GM23338 (cell line): ENCODE data around the gene STXBP5. TPM values are rescaled to one million over a fixed set of nuclear protein-coding genes. Genes with fewer than 3 reads are reported as not detected.

Source experiments
- ATAC-seq: fragments of 200-7000 bp; cut with Tn5 transposase; 3 replicates; pipeline ENCODE4 v1.9.1; 2020
- DNase-seq: peaks from one replicate; pipeline ENCODE4 v3.0.0-alpha.2; 2015; ENCODE audit warnings: low spot score
- H2AFZ ChIP-seq: fragments of 200-600 bp; sonication (generic); 2 replicates; pipeline ENCODE4 v1.8.0; 2016; ENCODE audit warnings: antibody characterized with exemption, mild to moderate bottlenecking, moderate library complexity
- H3F3A ChIP-seq: fragments of 200-600 bp; sonication (generic); replicated peaks from 2 replicates; pipeline ENCODE4 v1.8.0; 2017; ENCODE audit warnings: antibody characterized with exemption, mixed run types, low read depth
- H3K27ac ChIP-seq: fragments of 200-600 bp; sonication (generic); 2 replicates; pipeline ENCODE4 v1.6.1; 2016; ENCODE audit warnings: low read depth
- H3K27me3 ChIP-seq: fragments of 200-600 bp; sonication (generic); 2 replicates; pipeline ENCODE4 v1.8.0; 2016; ENCODE audit warnings: mild to moderate bottlenecking, mixed run types, moderate library complexity; ENCODE audit not compliant: insufficient read depth
- H3K36me3 ChIP-seq: fragments of 200-600 bp; sonication (generic); 2 replicates; pipeline ENCODE4 v1.8.0; 2016; ENCODE audit warnings: mild to moderate bottlenecking; ENCODE audit not compliant: insufficient read depth
- H3K4me1 ChIP-seq: fragments of 200-600 bp; sonication (generic); 2 replicates; pipeline ENCODE4 v1.8.0; 2016; ENCODE audit warnings: mild to moderate bottlenecking, moderate library complexity; ENCODE audit not compliant: insufficient read depth
- H3K4me2 ChIP-seq: fragments of 200-600 bp; sonication (generic); 2 replicates; pipeline ENCODE4 v1.7.1; 2017; ENCODE audit warnings: mixed run types
- H3K4me3 ChIP-seq: fragments of 200-600 bp; sonication (generic); 2 replicates; pipeline ENCODE4 v1.6.1; 2016; ENCODE audit warnings: mixed run types
- H3K79me2 ChIP-seq: fragments of 200-600 bp; sonication (generic); replicated peaks from 2 replicates; pipeline ENCODE4 v1.8.0; 2017; ENCODE audit warnings: mild to moderate bottlenecking; ENCODE audit not compliant: insufficient read depth
- H3K9me2 ChIP-seq: fragments of 200-600 bp; sonication (generic); 2 replicates; pipeline ENCODE4 v1.8.0; 2017; ENCODE audit not compliant: insufficient read depth
- H4K20me1 ChIP-seq: fragments of 200-600 bp; sonication (generic); replicated peaks from 2 replicates; pipeline ENCODE4 v1.8.0; 2017; ENCODE audit warnings: mild to moderate bottlenecking; ENCODE audit not compliant: insufficient read depth
- H3K27ac Mint-ChIP-seq: 2 replicates; pipeline ENCODE4 v1.8.0; 2020; ENCODE audit warnings: inconsistent platforms, mild to moderate bottlenecking, moderate library complexity, mixed read lengths
- H3K27me3 Mint-ChIP-seq: 3 replicates; pipeline ENCODE4 v1.8.0; 2022; ENCODE audit warnings: low read depth, mild to moderate bottlenecking, moderate library complexity, mixed read lengths, inconsistent platforms; ENCODE audit not compliant: insufficient read depth, poor library complexity
- H3K36me3 Mint-ChIP-seq: 3 replicates; pipeline ENCODE4 v1.8.0; 2021; ENCODE audit warnings: low read depth, mild to moderate bottlenecking, inconsistent platforms, moderate library complexity, mixed read lengths
- H3K4me1 Mint-ChIP-seq: 3 replicates; pipeline ENCODE4 v1.8.0; 2020; ENCODE audit warnings: mild to moderate bottlenecking, inconsistent platforms, mixed read lengths
- H3K4me3 Mint-ChIP-seq: 3 replicates; pipeline ENCODE4 v1.8.0; 2021; ENCODE audit warnings: moderate library complexity, mild to moderate bottlenecking, inconsistent platforms, mixed read lengths
- H3K9me3 Mint-ChIP-seq: 3 replicates; pipeline ENCODE4 v1.8.0; 2020; ENCODE audit warnings: moderate library complexity, mild to moderate bottlenecking, inconsistent platforms, mixed read lengths
- CREB1 ChIP-seq: fragments of 250-450 bp; sonication (Bioruptor Pico); IDR thresholded peaks from 2 replicates; pipeline ENCODE4 v1.5.0; 2020; ENCODE audit warnings: low read depth, mild to moderate bottlenecking, moderate library complexity
- EZH2 ChIP-seq: fragments of 200-600 bp; sonication (generic); IDR thresholded peaks from one replicate; pipeline ENCODE4 v1.8.0; 2017; ENCODE audit warnings: antibody characterized with exemption, mild to moderate bottlenecking, low read depth; ENCODE audit not compliant: unreplicated experiment
- EZH2phosphoT487 ChIP-seq: fragments of 200-600 bp; sonication (generic); IDR thresholded peaks from one replicate; pipeline ENCODE4 v1.8.1; 2018; ENCODE audit warnings: antibody characterized with exemption; ENCODE audit not compliant: unreplicated experiment
- JUNB ChIP-seq: IDR thresholded peaks from one replicate; pipeline ENCODE4 v1.6.1; 2016; ENCODE audit warnings: antibody characterized with exemption; ENCODE audit not compliant: unreplicated experiment
- NANOG ChIP-seq: IDR thresholded peaks from 2 replicates; pipeline ENCODE4 v1.6.1; 2016; ENCODE audit warnings: antibody characterized with exemption, borderline replicate concordance
- POLR2AphosphoS5 ChIP-seq: IDR thresholded peaks from 2 replicates; pipeline ENCODE4 v1.6.1; 2016; ENCODE audit warnings: antibody characterized with exemption, low read depth
- STAT1 ChIP-seq: IDR thresholded peaks from one replicate; pipeline ENCODE4 v1.6.1; 2016; ENCODE audit warnings: antibody characterized with exemption; ENCODE audit not compliant: unreplicated experiment
- ZNF114 ChIP-seq: fragments of 250-450 bp; sonication (Bioruptor Pico); IDR thresholded peaks from 2 replicates; pipeline ENCODE4 v1.5.0; 2020; ENCODE audit warnings: mild to moderate bottlenecking, moderate library complexity
- ZNF331 ChIP-seq: fragments of 250-450 bp; sonication (Bioruptor Pico); IDR thresholded peaks from 2 replicates; pipeline ENCODE4 v1.5.0; 2020; ENCODE audit warnings: low read depth, mild to moderate bottlenecking, moderate library complexity
- polyA plus RNA-seq: library from polyadenylated mRNA; unstranded; fragments of >200 nt; fragmentation: Nextera tagmentation; extraction: Ambion mirVana; gene quantifications from 2 replicates; pipeline ENCODE4 v1.2.1, GENCODE V29; 2016
- total RNA-seq: library from RNA; depleted of rRNA; stranded (reverse); fragments of >200 nt; shearing (Covaris generic); gene quantifications from 2 replicates; pipeline ENCODE4 v1.2.3, GENCODE V29; 2014
- TF ChIP-seq, protein P1 (sequence below): fragments of 250-450 bp; sonication (Bioruptor Pico); IDR thresholded peaks from 2 replicates; pipeline ENCODE4 v1.5.0; 2020; ENCODE audit warnings: mild to moderate bottlenecking, moderate library complexity
- TF ChIP-seq, protein P2 (sequence below): IDR thresholded peaks from one replicate; pipeline ENCODE4 v1.6.1; 2018; ENCODE audit warnings: antibody characterized with exemption; ENCODE audit not compliant: unreplicated experiment
- TF ChIP-seq, protein P3 (sequence below): IDR thresholded peaks from 2 replicates; pipeline ENCODE4 v1.6.1; 2016; ENCODE audit warnings: antibody characterized with exemption
- TF ChIP-seq, protein P4 (sequence below), 2 experiments: fragments of 200-600 bp in 1 of 2; sonication (generic) in 1 of 2; conservative IDR thresholded peaks; 2 replicates each; pipeline versions ENCODE4 v1.5.1 to v1.6.1; 2016 to 2017; ENCODE audit warnings: antibody characterized with exemption in 2 of 2, low read depth in 2 of 2, mild to moderate bottlenecking in 2 of 2, moderate library complexity in 1 of 2

Gene STXBP5
- total and polyA plus RNA-seq, 2 experiments from 2014 or later = 3.9 to 17.8 TPM

DNA sequence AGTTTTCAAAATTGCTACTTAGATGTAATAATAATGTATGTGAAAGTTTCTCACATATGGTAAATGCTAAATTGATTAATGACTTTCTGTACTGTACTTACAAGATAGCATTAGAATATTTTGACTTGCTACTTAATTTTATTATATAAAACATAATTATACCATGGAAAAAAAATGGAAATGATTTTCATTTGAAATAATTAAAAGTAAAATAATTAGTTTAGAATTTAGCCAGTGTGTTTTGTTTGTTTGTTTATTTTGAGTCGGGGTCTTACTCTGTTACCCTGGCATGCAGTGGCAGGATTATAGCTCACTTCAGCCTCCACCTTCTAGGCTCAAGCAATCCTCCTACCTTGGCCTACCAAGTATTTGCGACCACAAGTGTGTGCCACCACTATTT, 7.1 kb downstream of the STXBP5 start (continued):
- TF ChIP-seq, protein P1, sequence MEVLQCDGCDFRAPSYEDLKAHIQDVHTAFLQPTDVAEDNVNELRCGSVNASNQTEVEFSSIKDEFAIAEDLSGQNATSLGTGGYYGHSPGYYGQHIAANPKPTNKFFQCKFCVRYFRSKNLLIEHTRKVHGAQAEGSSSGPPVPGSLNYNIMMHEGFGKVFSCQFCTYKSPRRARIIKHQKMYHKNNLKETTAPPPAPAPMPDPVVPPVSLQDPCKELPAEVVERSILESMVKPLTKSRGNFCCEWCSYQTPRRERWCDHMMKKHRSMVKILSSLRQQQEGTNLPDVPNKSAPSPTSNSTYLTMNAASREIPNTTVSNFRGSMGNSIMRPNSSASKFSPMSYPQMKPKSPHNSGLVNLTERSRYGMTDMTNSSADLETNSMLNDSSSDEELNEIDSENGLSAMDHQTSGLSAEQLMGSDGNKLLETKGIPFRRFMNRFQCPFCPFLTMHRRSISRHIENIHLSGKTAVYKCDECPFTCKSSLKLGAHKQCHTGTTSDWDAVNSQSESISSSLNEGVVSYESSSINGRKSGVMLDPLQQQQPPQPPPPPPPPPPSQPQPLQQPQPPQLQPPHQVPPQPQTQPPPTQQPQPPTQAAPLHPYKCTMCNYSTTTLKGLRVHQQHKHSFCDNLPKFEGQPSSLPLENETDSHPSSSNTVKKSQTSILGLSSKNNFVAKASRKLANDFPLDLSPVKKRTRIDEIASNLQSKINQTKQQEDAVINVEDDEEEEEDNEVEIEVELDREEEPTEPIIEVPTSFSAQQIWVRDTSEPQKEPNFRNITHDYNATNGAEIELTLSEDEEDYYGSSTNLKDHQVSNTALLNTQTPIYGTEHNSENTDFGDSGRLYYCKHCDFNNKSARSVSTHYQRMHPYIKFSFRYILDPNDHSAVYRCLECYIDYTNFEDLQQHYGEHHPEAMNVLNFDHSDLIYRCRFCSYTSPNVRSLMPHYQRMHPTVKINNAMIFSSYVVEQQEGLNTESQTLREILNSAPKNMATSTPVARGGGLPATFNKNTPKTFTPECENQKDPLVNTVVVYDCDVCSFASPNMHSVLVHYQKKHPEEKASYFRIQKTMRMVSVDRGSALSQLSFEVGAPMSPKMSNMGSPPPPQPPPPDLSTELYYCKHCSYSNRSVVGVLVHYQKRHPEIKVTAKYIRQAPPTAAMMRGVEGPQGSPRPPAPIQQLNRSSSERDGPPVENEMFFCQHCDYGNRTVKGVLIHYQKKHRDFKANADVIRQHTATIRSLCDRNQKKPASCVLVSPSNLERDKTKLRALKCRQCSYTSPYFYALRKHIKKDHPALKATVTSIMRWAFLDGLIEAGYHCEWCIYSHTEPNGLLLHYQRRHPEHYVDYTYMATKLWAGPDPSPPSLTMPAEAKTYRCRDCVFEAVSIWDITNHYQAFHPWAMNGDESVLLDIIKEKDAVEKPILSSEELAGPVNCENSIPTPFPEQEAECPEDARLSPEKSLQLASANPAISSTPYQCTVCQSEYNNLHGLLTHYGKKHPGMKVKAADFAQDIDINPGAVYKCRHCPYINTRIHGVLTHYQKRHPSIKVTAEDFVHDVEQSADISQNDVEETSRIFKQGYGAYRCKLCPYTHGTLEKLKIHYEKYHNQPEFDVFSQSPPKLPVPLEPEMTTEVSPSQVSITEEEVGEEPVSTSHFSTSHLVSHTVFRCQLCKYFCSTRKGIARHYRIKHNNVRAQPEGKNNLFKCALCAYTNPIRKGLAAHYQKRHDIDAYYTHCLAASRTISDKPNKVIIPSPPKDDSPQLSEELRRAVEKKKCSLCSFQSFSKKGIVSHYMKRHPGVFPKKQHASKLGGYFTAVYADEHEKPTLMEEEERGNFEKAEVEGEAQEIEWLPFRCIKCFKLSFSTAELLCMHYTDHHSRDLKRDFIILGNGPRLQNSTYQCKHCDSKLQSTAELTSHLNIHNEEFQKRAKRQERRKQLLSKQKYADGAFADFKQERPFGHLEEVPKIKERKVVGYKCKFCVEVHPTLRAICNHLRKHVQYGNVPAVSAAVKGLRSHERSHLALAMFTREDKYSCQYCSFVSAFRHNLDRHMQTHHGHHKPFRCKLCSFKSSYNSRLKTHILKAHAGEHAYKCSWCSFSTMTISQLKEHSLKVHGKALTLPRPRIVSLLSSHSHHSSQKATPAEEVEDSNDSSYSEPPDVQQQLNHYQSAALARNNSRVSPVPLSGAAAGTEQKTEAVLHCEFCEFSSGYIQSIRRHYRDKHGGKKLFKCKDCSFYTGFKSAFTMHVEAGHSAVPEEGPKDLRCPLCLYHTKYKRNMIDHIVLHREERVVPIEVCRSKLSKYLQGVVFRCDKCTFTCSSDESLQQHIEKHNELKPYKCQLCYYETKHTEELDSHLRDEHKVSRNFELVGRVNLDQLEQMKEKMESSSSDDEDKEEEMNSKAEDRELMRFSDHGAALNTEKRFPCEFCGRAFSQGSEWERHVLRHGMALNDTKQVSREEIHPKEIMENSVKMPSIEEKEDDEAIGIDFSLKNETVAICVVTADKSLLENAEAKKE (CRISPR knock-in tag) = no peak
- TF ChIP-seq POLR2AphosphoS5 = no peak

DNA sequence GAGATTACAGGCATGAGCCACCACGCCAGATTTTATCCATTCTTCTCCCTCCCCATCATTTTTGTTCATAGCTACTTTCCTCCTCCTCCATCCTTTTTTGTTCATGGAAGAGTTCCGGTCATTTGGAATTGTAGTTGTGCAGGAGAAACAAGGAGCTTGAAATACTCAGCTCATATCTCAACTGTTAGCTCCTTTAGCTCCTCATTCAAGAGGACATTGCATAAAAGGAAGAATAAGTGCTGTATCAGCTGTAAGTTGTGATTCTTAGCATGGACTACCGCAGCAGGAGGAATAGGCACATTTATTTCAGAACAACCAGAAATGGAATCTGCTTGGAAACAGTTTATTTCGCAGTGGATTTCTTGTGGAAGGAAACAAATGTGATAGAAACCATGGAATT, 7.6 kb downstream of the STXBP5 start:
- H3K4me3 Mint-ChIP-seq = no peak overlapping the region
- Histone ChIP-seq H4K20me1 (no peaks in the 10 kb centered on the region), H3K4me2 (no peak overlapping the region), H3K79me2 (peaks cover 36% of the 10 kb centered on the region), H3K27me3 (no peaks in the 10 kb centered on the region), H3K4me1 (no peaks in the 10 kb centered on the region), H3F3A (no peaks in the 10 kb centered on the region), H3K9me2 (no peaks in the 10 kb centered on the region), H3K27ac (no peak overlapping the region), H3K4me3 (no peak overlapping the region), H3K36me3 (no peaks in the 10 kb centered on the region), H2AFZ (no peak overlapping the region)
- no peak for ATAC-seq
- H3K27ac Mint-ChIP-seq = no peak overlapping the region
- H3K9me3 Mint-ChIP-seq = no peaks in the 10 kb centered on the region
- H3K27me3 Mint-ChIP-seq = no peaks in the 10 kb centered on the region
- no peaks in the 10 kb centered on the region for H3K36me3 Mint-ChIP-seq
- no peaks in the 10 kb centered on the region for H3K4me1 Mint-ChIP-seq
- no peak for DNase-seq
- TF ChIP-seq EZH2 = no peak
- TF ChIP-seq EZH2phosphoT487 = no peak
- no peak for TF ChIP-seq ZNF331 (CRISPR knock-in tag)
- TF ChIP-seq POLR2AphosphoS5 = no peak
- TF ChIP-seq JUNB = no peak
- TF ChIP-seq ZNF114 (CRISPR knock-in tag) = no peak
- no peak for TF ChIP-seq NANOG
- TF ChIP-seq, protein P2, sequence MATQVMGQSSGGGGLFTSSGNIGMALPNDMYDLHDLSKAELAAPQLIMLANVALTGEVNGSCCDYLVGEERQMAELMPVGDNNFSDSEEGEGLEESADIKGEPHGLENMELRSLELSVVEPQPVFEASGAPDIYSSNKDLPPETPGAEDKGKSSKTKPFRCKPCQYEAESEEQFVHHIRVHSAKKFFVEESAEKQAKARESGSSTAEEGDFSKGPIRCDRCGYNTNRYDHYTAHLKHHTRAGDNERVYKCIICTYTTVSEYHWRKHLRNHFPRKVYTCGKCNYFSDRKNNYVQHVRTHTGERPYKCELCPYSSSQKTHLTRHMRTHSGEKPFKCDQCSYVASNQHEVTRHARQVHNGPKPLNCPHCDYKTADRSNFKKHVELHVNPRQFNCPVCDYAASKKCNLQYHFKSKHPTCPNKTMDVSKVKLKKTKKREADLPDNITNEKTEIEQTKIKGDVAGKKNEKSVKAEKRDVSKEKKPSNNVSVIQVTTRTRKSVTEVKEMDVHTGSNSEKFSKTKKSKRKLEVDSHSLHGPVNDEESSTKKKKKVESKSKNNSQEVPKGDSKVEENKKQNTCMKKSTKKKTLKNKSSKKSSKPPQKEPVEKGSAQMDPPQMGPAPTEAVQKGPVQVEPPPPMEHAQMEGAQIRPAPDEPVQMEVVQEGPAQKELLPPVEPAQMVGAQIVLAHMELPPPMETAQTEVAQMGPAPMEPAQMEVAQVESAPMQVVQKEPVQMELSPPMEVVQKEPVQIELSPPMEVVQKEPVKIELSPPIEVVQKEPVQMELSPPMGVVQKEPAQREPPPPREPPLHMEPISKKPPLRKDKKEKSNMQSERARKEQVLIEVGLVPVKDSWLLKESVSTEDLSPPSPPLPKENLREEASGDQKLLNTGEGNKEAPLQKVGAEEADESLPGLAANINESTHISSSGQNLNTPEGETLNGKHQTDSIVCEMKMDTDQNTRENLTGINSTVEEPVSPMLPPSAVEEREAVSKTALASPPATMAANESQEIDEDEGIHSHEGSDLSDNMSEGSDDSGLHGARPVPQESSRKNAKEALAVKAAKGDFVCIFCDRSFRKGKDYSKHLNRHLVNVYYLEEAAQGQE = no peak
- TF ChIP-seq, protein P3, sequence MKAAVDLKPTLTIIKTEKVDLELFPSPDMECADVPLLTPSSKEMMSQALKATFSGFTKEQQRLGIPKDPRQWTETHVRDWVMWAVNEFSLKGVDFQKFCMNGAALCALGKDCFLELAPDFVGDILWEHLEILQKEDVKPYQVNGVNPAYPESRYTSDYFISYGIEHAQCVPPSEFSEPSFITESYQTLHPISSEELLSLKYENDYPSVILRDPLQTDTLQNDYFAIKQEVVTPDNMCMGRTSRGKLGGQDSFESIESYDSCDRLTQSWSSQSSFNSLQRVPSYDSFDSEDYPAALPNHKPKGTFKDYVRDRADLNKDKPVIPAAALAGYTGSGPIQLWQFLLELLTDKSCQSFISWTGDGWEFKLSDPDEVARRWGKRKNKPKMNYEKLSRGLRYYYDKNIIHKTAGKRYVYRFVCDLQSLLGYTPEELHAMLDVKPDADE = no peak
- TF ChIP-seq, protein P4, sequence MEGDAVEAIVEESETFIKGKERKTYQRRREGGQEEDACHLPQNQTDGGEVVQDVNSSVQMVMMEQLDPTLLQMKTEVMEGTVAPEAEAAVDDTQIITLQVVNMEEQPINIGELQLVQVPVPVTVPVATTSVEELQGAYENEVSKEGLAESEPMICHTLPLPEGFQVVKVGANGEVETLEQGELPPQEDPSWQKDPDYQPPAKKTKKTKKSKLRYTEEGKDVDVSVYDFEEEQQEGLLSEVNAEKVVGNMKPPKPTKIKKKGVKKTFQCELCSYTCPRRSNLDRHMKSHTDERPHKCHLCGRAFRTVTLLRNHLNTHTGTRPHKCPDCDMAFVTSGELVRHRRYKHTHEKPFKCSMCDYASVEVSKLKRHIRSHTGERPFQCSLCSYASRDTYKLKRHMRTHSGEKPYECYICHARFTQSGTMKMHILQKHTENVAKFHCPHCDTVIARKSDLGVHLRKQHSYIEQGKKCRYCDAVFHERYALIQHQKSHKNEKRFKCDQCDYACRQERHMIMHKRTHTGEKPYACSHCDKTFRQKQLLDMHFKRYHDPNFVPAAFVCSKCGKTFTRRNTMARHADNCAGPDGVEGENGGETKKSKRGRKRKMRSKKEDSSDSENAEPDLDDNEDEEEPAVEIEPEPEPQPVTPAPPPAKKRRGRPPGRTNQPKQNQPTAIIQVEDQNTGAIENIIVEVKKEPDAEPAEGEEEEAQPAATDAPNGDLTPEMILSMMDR (conservative IDR thresholded peaks at IDR 0.05; ENCODE audit: low read depth in 2 of 2) = no peak
- TF ChIP-seq CREB1 (CRISPR knock-in tag) = no peak
- TF ChIP-seq STAT1 = no peak
